HG02970 (cell line): ENCODE data around the gene IL17A.

Experiments
- ATAC-seq: cut with Tn5 transposase; IDR thresholded peaks from one replicate; pipeline ENCODE4 v1.9.1; 2021; ENCODE audit warnings: mild to moderate bottlenecking, moderate library complexity, moderate number of reproducible peaks; ENCODE audit not compliant: unreplicated experiment, low FRiP score

Gene IL17A

GRCh38 chr6:52209770-52210169, 23.6 kb downstream of the IL17A start:
- no peak for ATAC-seq

DNA sequence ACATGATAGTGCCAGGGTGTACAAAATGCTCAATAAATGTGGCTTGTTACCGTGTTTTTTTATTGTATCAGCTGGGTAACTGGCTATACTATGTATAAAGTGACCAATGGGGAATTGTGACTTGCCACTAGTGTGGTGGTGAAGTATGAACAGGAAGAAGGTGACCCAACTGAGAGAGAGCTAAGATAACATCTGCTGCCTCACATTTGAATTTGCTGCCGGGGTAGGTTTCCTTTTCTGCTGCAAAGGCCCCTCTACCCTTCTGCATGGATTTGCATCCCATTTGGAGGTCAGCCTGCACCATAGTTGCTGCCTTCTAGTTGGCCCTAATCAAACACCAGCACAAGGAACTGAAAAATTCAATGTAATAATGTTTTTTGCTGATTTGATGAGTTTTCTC, 24.1 kb downstream of the IL17A start:
- no peak for ATAC-seq

DNA sequence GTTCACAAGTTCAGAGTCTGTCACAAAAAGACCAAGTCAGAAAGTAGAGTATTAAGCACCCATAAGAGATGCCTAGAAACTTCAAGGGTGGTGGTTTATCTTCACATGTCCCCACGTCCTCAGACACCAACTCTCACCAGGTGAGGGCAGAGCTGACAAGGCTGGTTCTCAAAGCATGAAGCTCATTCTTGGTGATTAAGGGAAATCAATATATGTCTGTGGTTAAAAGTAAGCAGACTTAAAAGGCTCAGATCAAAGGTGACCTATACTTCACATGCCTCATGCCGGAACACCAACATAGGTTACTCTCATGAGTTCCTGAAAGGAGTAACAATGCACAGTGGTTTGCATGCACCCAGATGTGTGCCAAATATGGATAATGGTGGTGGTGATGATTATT, 27.0 kb downstream of the IL17A start:
- ATAC-seq = no peak

DNA sequence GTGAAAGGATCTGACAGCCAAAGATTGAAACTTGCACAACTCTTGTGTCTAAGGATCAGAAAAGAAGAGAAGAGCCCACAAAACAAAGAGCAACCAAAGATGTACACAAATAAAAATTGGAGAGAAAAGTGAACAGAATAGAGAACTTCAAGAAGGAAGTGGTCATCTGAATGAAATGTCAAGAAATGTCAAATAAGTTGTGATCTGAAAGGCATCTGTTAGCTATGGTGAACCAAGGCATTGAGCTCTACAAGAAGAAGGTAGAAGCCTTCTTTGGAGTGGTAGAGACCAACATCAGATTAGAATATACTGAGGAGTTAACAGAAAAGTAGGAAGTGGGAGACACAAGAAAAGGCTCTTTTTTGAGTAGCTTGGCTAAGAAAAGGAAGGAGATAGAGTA, 29.6 kb downstream of the IL17A start:
- ATAC-seq = no peak

- ATAC-seq = no peak
These were observed 30.9 kb downstream of the IL17A start for GRCh38 chr6:52216932-52217575.

DNA sequence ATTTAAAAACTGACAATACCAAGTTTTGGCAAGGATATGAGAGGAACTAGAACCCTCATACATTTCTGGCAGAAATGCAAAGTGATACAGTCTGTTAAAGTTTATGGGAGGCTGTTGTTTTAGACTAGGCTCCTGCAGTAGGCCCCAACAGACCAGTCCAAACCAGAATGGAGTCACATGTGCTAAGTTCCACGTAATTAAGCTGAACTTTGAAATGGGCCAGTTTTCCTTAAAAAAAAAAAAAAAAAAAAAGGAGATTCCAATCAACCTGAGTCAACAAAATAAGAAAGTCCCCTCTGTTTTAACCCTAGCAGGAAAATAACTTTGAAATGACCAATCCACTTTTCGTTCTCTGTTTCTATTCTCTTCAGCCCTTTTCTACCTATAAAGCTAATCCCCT, 31.6 kb downstream of the IL17A start:
- ATAC-seq = no peak

GRCh38 chr6:52221302-52221701, 35.1 kb downstream of the IL17A start:
- ATAC-seq = no peak

DNA sequence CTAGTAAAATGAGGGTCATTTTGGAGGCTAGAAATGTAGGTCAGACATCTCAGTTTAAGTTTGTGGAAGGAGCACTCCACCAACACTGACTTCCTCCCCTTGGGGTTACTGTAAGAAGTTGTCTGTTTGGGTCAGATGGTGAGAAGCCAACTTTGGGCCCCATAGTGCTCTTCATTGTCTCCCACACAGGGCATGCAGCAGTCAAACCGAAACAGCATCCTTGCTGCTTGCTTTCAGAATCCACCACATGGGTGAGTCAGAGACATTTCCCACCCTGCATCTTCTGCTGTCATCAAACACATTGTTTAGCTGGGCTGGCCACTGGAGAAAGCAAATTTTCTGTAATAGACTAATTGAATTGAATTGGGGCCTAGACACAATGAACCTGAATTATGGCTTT, 41.3 kb downstream of the IL17A start:
- peak; percentile 100 for ATAC-seq

DNA sequence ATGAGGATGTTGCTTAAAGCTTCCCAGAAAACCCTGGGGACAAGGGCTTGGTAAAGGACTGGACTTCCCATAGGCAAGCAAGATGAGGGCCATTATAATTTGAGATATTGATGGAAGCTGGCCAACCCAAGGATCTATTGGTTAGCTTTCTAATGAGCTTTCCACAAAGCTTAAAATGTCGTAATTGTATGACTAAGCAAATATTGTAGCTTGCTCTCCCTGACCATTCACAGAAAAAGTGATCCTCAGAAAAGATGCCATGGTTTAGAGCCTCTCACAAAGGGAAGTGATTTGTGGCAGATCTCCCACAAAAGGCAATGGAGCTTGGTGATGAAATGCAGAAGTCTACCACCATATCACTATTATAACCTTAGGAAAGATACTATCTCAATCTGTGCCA, 44.5 kb downstream of the IL17A start:
- no peak for ATAC-seq

DNA sequence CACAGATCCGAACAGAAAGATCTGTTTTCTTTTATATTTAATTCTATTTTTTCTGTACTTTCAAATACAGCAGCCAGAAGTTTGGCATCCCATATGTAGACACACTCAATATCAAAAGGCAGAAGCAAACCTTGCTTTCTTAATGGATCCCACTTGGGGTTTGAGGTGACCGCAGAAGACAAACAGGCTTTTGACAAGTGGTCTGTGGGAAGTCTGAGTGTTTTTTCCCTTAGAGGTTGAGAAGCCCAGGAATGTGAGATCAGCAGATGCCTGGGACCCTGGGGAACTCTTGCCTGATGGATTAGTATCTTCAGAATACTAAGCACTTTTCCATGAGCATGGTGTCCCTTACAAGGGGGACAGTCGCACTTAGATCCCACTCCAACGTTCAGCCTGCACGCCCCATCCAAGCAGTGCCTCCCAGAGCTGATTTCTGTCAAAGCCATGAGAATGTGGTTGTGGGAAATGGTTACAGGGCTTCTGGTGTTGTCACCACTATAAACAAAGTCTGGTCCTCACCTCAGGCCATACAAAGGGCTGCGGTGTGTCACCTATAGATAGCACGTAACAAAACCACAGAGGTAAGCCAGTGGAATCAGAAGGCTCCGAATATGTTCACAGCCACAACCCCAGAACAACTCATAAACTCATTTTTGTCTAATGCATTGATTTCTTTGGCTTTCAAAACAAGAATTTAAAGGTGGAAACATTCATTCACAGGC, 45.4 kb downstream of the IL17A start:
- ATAC-seq = no peak

- no peak for ATAC-seq
These were observed 46.8 kb downstream of the IL17A start for GRCh38 chr6:52233005-52233404.

- ATAC-seq = no peak
These were observed 48.0 kb downstream of the IL17A start for GRCh38 chr6:52233975-52234823.
